ENCODE data around the gene DPH6. TPM values are rescaled to one million over a fixed set of nuclear protein-coding genes. Genes with fewer than 3 reads are reported as not detected.

Gene DPH6
- total RNA-seq, 4 donors from 2014 or later, result 7.7 to 12.9 (median 8.5) TPM

DNA sequence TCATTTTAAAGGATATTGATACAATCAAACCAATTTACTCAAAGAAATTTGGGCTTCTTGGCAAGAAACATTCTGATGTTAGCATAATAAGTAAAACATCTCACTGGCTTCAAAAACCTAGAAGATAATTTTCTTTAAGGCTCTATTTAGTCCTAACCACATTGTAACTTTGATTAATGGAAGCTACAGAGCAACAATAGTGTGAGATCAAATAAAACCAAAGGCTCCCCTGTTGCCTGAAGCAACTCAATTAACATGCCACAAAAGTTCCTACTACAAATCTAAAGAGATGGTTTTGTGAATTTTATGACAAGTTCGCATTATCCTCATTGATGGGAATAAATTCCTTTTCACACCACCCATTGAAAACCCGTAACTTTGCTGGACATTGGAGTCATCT, 5.9 kb downstream of the DPH6 start:
- no peaks in the 10 kb centered on the region for H3K27me3 ChIP-seq
- intact Hi-C loops (cut with DNase I), result loop anchor here (10.0 kb wide), 1 partner anchor 155 kb away; no protein-coding TSS in a partner anchor
- no peak for DNase-seq (ENCODE audit: extremely low spot score)
- 98% methylated on average over 2 of the region's 2 CpGs for WGBS
- H3K36me3 ChIP-seq, result no peaks in the 10 kb centered on the region
- H3K27ac ChIP-seq (replicated peaks in 1 of 4), result peak overlapping the region; percentile 44 to 63 (median 56)
- peaks cover 0 to 39% (median 29%) of the 10 kb centered on the region in 4 donors for H3K4me1 ChIP-seq
- H3K4me3 ChIP-seq, result no peak overlapping the region
- TF ChIP-seq, protein P1, sequence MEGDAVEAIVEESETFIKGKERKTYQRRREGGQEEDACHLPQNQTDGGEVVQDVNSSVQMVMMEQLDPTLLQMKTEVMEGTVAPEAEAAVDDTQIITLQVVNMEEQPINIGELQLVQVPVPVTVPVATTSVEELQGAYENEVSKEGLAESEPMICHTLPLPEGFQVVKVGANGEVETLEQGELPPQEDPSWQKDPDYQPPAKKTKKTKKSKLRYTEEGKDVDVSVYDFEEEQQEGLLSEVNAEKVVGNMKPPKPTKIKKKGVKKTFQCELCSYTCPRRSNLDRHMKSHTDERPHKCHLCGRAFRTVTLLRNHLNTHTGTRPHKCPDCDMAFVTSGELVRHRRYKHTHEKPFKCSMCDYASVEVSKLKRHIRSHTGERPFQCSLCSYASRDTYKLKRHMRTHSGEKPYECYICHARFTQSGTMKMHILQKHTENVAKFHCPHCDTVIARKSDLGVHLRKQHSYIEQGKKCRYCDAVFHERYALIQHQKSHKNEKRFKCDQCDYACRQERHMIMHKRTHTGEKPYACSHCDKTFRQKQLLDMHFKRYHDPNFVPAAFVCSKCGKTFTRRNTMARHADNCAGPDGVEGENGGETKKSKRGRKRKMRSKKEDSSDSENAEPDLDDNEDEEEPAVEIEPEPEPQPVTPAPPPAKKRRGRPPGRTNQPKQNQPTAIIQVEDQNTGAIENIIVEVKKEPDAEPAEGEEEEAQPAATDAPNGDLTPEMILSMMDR (IDR thresholded peaks at IDR 0.05), result no peak
- TF ChIP-seq EP300 (IDR thresholded peaks at IDR 0.05) (no peak), POLR2A (IDR thresholded peaks at IDR 0.05; ENCODE audit: low read depth) (no peak), POLR2AphosphoS5 (IDR thresholded peaks at IDR 0.05) (no peak)
- H3K9me3 ChIP-seq, result no peaks in the 10 kb centered on the region

DNA sequence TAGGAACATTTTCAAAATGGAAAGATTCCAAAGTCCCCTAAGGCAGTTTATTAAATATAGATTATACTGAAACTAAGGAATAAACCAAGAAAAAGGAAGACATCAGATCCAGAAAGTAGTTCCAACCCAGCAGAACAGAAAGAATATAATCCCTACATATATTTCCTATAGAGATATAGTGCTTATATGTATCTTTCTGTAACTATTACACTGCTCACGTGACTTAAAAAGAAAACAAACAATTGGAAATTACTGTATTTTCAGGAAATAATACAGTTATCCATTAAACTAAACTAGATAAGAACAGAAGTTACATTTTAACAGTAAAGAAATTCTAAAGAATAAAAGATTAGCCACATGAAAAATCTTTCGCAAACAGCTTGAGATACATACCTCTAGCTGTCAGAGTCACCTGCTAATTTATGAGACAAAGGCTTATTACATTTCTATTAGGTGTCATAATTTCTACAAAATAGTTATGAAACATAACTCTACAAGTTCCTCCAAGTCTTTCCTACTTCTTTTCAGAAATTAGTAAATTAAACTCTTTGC, 10.5 kb downstream of the DPH6 start:
- intact Hi-C loops (cut with DNase I), result no loop called here
- no peak for DNase-seq (ENCODE audit: extremely low spot score)
- no peak overlapping the region for H3K4me3 ChIP-seq
- no peak for TF ChIP-seq EP300 (IDR thresholded peaks at IDR 0.05)
- no peak for TF ChIP-seq POLR2A (IDR thresholded peaks at IDR 0.05; ENCODE audit: low read depth)
- TF ChIP-seq POLR2AphosphoS5 (IDR thresholded peaks at IDR 0.05), result no peak
- TF ChIP-seq, protein P1 (IDR thresholded peaks at IDR 0.05), result no peak
- H3K27ac ChIP-seq (replicated peaks in 1 of 4), result no peak overlapping the region
- 50% methylated on average over 2 of the region's 2 CpGs for WGBS
- H3K9me3 ChIP-seq, result no peaks in the 10 kb centered on the region
- H3K36me3 ChIP-seq, result no peaks in the 10 kb centered on the region
- H3K27me3 ChIP-seq, result no peaks in the 10 kb centered on the region
- peaks cover 0 to 20% (median 11%) of the 10 kb centered on the region in 4 donors for H3K4me1 ChIP-seq

DNA sequence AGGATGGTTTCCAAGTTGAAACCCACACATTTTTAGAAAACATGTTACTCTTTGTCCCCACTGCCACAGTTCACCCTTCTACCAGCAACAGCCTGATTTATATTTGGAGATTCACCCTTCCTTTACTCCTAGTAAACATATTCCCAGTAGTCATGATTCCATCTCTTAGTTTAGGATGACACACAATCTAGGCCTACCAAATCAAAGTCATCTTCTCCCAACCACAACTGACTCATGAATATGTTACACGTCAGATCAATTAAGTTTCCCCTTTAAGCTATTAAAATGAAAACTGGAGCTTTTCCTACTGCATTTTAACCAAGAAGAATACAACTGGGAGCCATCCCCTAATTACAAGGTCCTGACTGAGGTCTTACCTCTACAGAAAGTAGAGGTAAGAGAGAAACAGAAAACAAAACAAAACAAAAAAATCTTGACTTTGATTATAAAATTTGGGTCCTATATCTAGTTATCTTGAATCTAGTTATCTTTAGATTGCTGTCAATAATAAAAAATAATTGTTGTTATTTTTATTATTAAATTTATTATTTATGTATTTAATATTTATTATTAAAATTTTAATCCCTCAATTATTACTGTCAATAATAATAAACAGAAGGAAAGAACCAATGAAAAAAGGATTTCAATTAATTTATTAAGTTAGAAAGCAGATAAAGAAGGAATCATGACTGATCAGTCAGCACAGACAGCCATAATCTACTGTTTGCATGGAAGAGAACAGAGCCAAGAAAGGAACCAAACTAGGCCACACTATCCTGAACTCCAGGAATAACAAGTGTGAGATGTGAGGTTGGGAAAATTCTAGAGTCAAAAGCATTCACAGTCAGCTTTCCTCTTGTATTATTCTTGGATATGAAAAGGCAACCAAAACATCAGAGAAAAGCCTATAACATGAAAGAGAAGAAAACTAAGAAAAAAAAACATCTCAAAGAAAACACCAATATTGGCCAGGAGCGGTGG, 12.5 kb downstream of the DPH6 start:
- intact Hi-C loops (cut with DNase I), result loop anchor here (5.0 kb wide), 1 partner anchor 229 kb away; no protein-coding TSS in a partner anchor

DNA sequence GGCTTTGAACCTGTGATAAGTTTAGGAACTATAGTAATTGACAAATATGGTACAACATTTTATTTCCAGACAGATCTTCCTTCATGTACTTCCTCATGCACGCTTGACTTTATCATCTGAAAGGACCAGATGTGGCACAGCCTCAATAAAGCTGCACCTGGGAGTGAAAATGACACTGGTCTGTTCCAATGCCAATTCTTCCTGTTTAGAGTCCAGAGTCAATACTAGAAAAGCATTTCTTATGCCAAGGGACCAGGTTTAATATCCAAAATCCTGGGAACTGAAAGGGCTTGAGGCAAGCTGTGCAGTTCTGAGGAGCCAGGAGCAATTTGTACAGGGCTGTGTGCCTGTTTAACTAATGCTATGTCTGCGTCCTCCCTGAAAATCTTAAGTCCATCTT, 15.3 kb downstream of the DPH6 start:
- H3K36me3 ChIP-seq, result no peaks in the 10 kb centered on the region
- intact Hi-C loops (cut with DNase I), result loop anchor here (5.0 kb wide), 1 partner anchor 232 kb away; no protein-coding TSS in a partner anchor
- H3K27ac ChIP-seq (replicated peaks in 1 of 4), result no peak overlapping the region
- H3K27me3 ChIP-seq, result no peaks in the 10 kb centered on the region
- no peak for DNase-seq (ENCODE audit: extremely low spot score)
- 87% methylated on average over 2 of the region's 2 CpGs for WGBS
- H3K4me1 ChIP-seq, result peaks cover 0 to 12% (median 5%) of the 10 kb centered on the region in 4 donors
- H3K9me3 ChIP-seq, result no peaks in the 10 kb centered on the region
- TF ChIP-seq POLR2A (IDR thresholded peaks at IDR 0.05; ENCODE audit: low read depth) (no peak), POLR2AphosphoS5 (IDR thresholded peaks at IDR 0.05) (no peak), EP300 (IDR thresholded peaks at IDR 0.05) (no peak)
- TF ChIP-seq, protein P1 (IDR thresholded peaks at IDR 0.05), result no peak
- H3K4me3 ChIP-seq, result no peak overlapping the region

More for the DNA sequence above, 12.5 kb downstream of the DPH6 start:
- Histone ChIP-seq H3K4me1 (peaks cover 0 to 12% (median 5%) of the 10 kb centered on the region in 4 donors), H3K4me3 (no peak overlapping the region), H3K9me3 (no peaks in the 10 kb centered on the region), H3K27ac (replicated peaks in 1 of 4) (no peak overlapping the region), H3K36me3 (no peaks in the 10 kb centered on the region), H3K27me3 (no peaks in the 10 kb centered on the region)
- TF ChIP-seq POLR2A (IDR thresholded peaks at IDR 0.05; ENCODE audit: low read depth), result no peak
- TF ChIP-seq EP300 (IDR thresholded peaks at IDR 0.05), result no peak
- no peak for TF ChIP-seq POLR2AphosphoS5 (IDR thresholded peaks at IDR 0.05)
- TF ChIP-seq, protein P1 (IDR thresholded peaks at IDR 0.05), result no peak
- WGBS, result 92% methylated on average over 2 of the region's 2 CpGs
- no peak for DNase-seq (ENCODE audit: extremely low spot score)

Data from esophagus muscularis mucosa (tissue), 4 donors.